Spleen (tissue), 11 donors: Measurements from ENCODE around the gene KDR. TPM values are rescaled to one million over a fixed set of nuclear protein-coding genes. Genes with fewer than 3 reads are reported as not detected.

Source experiments
- DNase-seq: peaks from one replicate; pipeline ENCODE4 v3.0.0-alpha.2; 2020
- H3K27ac ChIP-seq, 8 donors: fragments of 200-600 bp; sonication (generic) in 7 of 8; 1 replicate in 4 of 8; 2 replicates in 4 of 8; pipeline versions ENCODE4 v1.5.0 to v1.8.0; 2016 to 2021; ENCODE audit warnings: inconsistent platforms in 4 of 8, mild to moderate bottlenecking in 4 of 8, moderate library complexity in 1 of 8
- H3K27me3 ChIP-seq, 7 donors: fragments of 200-600 bp; sonication (generic) in 6 of 7; replicated peaks in 1 of 7; 1 replicate in 4 of 7; 2 replicates in 3 of 7; pipeline versions ENCODE4 v1.5.0 to v1.8.0; 2016 to 2021; ENCODE audit warnings: inconsistent platforms in 3 of 7, mild to moderate bottlenecking in 1 of 7
- H3K36me3 ChIP-seq, 6 donors: fragments of 200-600 bp; sonication (generic) in 5 of 6; 1 replicate in 4 of 6; 2 replicates in 2 of 6; pipeline versions ENCODE4 v1.5.0 to v1.8.0; 2016 to 2021; ENCODE audit warnings: inconsistent platforms in 2 of 6
- H3K4me1 ChIP-seq, 6 donors: fragments of 200-600 bp; sonication (generic) in 5 of 6; 1 replicate in 3 of 6; 2 replicates in 3 of 6; pipeline versions ENCODE4 v1.5.0 to v1.8.0; 2016 to 2021; ENCODE audit warnings: inconsistent platforms in 3 of 6
- H3K4me3 ChIP-seq, 8 donors: fragments of 200-600 bp; sonication (generic) in 7 of 8; 1 replicate in 4 of 8; 2 replicates in 4 of 8; pipeline versions ENCODE4 v1.5.0 to v1.8.0; 2016 to 2021; ENCODE audit warnings: inconsistent platforms in 4 of 8, mild to moderate bottlenecking in 4 of 8, moderate library complexity in 2 of 8
- H3K9me3 ChIP-seq, 8 donors: fragments of 200-600 bp; sonication (generic) in 7 of 8; 1 replicate in 4 of 8; 2 replicates in 4 of 8; pipeline versions ENCODE4 v1.5.0 to v1.8.0; 2016 to 2021; ENCODE audit warnings: inconsistent platforms in 4 of 8
- POLR2A ChIP-seq, 3 donors: fragments of 450-650 bp; IDR thresholded peaks; one replicate each; pipeline ENCODE4 v1.5.1; 2017; ENCODE audit warnings: antibody characterized with exemption in 3 of 3, mild to moderate bottlenecking in 1 of 3
- POLR2AphosphoS5 ChIP-seq, 3 donors: sonication (generic); formaldehyde crosslinking; IDR thresholded peaks; one replicate each; pipeline ENCODE4 v1.5.1; 2017; ENCODE audit warnings: antibody characterized with exemption in 3 of 3
- WGBS, 5 donors: extraction: QIAGEN DNeasy Blood & Tissue Kit in 3 of 5; methylation state at CpG; one replicate each; pipeline versions ENCODE4 v1.1.5 to v1.1.7; 2013 to 2018; 5-methylcytosine and 5-hydroxymethylcytosine counted together
- intact Hi-C: fragments of 100-400 bp; cut with DNase I; formaldehyde crosslinking; loops from one replicate; pipeline ENCODE4 v1.15.0; 2023; ENCODE audit warnings: low total_unique reads
- polyA plus RNA-seq, 3 donors: library from polyadenylated mRNA; stranded (reverse); fragments of 200-250 nt; gene quantifications; one replicate each; pipeline ENCODE4 v1.2.1, GENCODE V29; 2013
- total RNA-seq, 7 donors: library from RNA; depleted of rRNA in 3 of 7; stranded (reverse); fragments of >200 nt in 3 of 7; fragmentation: NEBNext Ultra II Directional in 4 of 7; extraction: Animal tissue kit (Norgen Biotek cat#: 25700) in 4 of 7; gene quantifications; one replicate each; pipeline versions ENCODE4 v1.1.0 to v1.2.1, GENCODE V29; 2016 to 2021
- TF ChIP-seq, protein P1 (sequence below), 11 experiments: fragments of 200-600 bp in 7 of 11; fragments of 450-650 bp in 4 of 11; sonication (generic) in 4 of 11; IDR thresholded peaks in 8 of 11; conservative IDR thresholded peaks in 3 of 11; 1 replicate in 7 of 11; 2 replicates in 4 of 11; pipeline versions ENCODE4 v1.4.0 to v1.8.0; 2016 to 2021; ENCODE audit warnings: antibody characterized with exemption in 11 of 11, inconsistent platforms in 4 of 11, mild to moderate bottlenecking in 1 of 11
- donor health status: healthy with polysubstance abuse.
- donor health status: DM: no; HTN: no; CAD: no; lungs with moderate emphysema.
- donor health status: DM: no; HTN: no; CAD: no.
- donor health status: Bipolar disorder and iron deficiency.
- donor health status: healthy.
- donor health status: DM: no; HTN: no; CAD: no.
- donor health status: DM: yes; HTN: yes; CAD: no.

KDR gene
- total and polyA plus RNA-seq, 10 donors = 1.2 to 25.0 (median 19.0) TPM

DNA sequence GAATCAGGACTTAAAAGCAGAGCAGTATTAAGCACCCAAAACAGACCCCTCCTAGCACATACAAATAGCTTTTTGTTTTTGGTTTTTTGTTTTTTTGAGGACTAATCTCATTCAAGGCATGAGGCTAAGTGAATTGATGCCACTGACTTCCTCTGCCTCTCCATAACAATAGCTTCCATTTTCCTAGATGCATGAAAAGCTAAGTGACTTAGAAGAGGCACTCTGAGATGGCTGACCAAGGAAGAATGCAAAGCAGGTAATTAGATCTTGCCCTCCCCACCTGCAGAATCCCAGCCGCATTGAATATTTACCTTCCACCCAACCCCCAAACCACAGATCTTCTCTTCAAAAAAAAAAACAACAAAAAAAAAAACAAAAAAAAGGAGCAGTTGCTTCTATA is 7.4 kb upstream of the KDR start:
- no peaks in the 10 kb centered on the region for H3K36me3 ChIP-seq
- no peak overlapping the region for H3K4me3 ChIP-seq
- TF ChIP-seq POLR2AphosphoS5 (IDR thresholded peaks at IDR 0.05) (no peak), POLR2A (IDR thresholded peaks at IDR 0.05) (no peak)
- TF ChIP-seq, protein P1, sequence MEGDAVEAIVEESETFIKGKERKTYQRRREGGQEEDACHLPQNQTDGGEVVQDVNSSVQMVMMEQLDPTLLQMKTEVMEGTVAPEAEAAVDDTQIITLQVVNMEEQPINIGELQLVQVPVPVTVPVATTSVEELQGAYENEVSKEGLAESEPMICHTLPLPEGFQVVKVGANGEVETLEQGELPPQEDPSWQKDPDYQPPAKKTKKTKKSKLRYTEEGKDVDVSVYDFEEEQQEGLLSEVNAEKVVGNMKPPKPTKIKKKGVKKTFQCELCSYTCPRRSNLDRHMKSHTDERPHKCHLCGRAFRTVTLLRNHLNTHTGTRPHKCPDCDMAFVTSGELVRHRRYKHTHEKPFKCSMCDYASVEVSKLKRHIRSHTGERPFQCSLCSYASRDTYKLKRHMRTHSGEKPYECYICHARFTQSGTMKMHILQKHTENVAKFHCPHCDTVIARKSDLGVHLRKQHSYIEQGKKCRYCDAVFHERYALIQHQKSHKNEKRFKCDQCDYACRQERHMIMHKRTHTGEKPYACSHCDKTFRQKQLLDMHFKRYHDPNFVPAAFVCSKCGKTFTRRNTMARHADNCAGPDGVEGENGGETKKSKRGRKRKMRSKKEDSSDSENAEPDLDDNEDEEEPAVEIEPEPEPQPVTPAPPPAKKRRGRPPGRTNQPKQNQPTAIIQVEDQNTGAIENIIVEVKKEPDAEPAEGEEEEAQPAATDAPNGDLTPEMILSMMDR (IDR thresholded peaks at IDR 0.05 in 8 of 11, conservative IDR thresholded peaks at IDR 0.05 in 3 of 11) = no peak
- peaks cover 0 to 9% (median 0%) of the 10 kb centered on the region in 7 donors for H3K27me3 ChIP-seq
- H3K27ac ChIP-seq = no peak overlapping the region
- no peaks in the 10 kb centered on the region for H3K4me1 ChIP-seq
- intact Hi-C loops = no loop called here
- no peak for DNase-seq
- WGBS, 5 donors = 83 to 100% (median 91%) methylated on average over 1 of the region's 1 CpG
- peaks cover 0 to 6% (median 0%) of the 10 kb centered on the region in 8 donors for H3K9me3 ChIP-seq

DNA sequence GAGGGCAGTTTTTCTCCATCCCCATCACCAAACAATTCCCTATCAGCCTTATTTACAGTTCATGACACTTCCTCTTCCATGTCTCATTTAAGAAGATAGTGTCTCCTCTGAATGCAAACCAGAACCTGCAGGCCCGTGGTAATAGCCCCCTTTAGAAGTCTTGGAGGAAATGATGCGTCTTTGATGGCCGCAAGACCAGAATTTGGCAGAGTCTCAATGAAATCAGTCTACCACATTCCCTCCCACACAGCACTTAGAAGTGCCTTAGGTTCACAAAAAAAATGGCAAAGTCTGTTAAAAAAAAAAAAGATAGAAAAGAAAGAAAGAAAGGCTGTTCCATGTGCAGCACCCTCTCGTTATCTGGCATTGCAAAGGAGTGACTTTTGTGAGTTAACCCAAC is 2.1 kb upstream of the KDR start:
- Histone ChIP-seq H3K4me1 (peaks cover 0 to 20% (median 11%) of the 10 kb centered on the region in 6 donors), H3K27me3 (peaks cover 0 to 60% (median 41%) of the 10 kb centered on the region in 7 donors), H3K4me3 (no peak overlapping the region), H3K9me3 (peaks cover 0 to 6% (median 0%) of the 10 kb centered on the region in 8 donors), H3K27ac (no peak overlapping the region), H3K36me3 (no peaks in the 10 kb centered on the region)
- intact Hi-C loops = no loop called here
- no peak for DNase-seq
- 50 to 69% (median 63%) methylated on average over 4 of the region's 4 CpGs for WGBS, 5 donors
- TF ChIP-seq POLR2AphosphoS5 (IDR thresholded peaks at IDR 0.05) (no peak), POLR2A (IDR thresholded peaks at IDR 0.05) (no peak)
- TF ChIP-seq, protein P1 (IDR thresholded peaks at IDR 0.05 in 8 of 11, conservative IDR thresholded peaks at IDR 0.05 in 3 of 11) = no peak

DNA sequence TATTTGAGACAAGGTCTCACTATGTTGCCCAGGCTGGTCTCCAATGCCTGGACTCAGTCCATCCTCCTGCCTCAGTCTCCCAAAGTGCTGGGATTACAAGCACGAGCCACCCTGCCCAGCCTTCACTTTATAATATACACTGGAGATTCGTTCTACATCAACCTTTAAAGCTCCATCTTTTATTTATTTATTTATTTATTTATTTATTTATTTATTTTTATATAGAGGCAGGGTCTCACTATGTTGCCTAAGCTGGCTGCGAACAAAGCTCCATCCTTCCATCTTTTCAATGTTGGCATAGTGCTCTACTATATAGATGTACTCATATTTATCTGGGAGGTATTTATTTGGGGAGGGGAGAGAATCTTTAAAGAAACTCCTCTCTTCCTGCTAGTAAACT is 1.7 kb upstream of the KDR start:
- WGBS, 5 donors = 83 to 93% (median 90%) methylated on average over 3 of the region's 3 CpGs

DNA sequence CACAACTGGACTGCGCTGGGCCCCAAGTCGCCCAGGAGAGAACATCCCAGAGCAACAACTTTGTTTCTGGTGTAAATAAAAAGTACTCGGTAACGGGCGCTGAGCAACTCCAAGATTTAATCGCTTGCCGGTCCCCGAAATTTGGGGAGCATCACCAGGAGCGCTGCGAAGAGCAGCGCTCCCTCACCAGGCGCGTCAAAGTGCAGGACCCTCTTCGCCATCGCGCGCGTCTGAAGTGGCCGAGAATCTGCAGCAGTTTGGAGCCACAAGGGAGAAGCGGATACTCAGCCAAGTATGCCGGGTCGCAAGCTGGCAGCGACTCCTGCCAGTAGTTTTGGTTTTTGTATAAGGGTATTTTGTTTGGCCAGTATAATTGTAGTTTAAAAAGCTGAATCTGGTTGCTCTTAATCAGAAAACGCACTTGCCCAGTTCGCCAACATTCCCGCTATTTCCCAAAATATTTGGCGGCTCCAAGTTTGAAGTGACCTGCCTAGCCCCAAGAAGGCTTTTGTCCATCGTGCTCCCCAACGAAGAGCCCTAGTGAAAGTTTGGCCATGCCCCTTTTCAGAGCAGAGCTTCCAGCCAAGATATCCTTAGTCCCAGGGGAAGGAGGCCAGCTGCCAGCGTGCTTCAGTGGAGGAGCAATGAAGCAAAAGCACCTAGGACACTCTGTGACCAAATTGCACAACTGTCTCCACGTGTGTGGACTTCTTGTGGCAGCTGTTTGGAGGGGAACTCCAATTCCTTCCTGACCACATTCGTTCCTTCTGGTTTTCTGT is 557 bp upstream of the KDR start:
- no peak overlapping the region for H3K27ac ChIP-seq
- WGBS, 5 donors = 4 to 7% (median 4%) methylated on average over 26 to 32 of the region's 32 CpGs
- no peaks in the 10 kb centered on the region for H3K36me3 ChIP-seq
- peaks cover 0 to 6% (median 0%) of the 10 kb centered on the region in 8 donors for H3K9me3 ChIP-seq
- intact Hi-C loops = no loop called here
- H3K4me1 ChIP-seq = peaks cover 0 to 20% (median 11%) of the 10 kb centered on the region in 6 donors
- peaks cover 0 to 60% (median 41%) of the 10 kb centered on the region in 7 donors for H3K27me3 ChIP-seq
- peak overlapping the region in 6 of 8 donors; percentile 11 to 59 (median 32) for H3K4me3 ChIP-seq
- no peak for DNase-seq
- TF ChIP-seq POLR2A (IDR thresholded peaks at IDR 0.05) = no peak
- no peak for TF ChIP-seq POLR2AphosphoS5 (IDR thresholded peaks at IDR 0.05)
- TF ChIP-seq, protein P1 (IDR thresholded peaks at IDR 0.05 in 8 of 11, conservative IDR thresholded peaks at IDR 0.05 in 3 of 11) = no peak

More for the DNA sequence above, 1.7 kb upstream of the KDR start:
- Histone ChIP-seq H3K27me3 (peaks cover 0 to 60% (median 41%) of the 10 kb centered on the region in 7 donors), H3K36me3 (no peaks in the 10 kb centered on the region), H3K27ac (no peak overlapping the region), H3K4me3 (no peak overlapping the region), H3K9me3 (peaks cover 0 to 6% (median 0%) of the 10 kb centered on the region in 8 donors), H3K4me1 (peaks cover 0 to 20% (median 11%) of the 10 kb centered on the region in 6 donors)
- TF ChIP-seq POLR2AphosphoS5 (IDR thresholded peaks at IDR 0.05) (no peak), POLR2A (IDR thresholded peaks at IDR 0.05) (no peak)
- TF ChIP-seq, protein P1 (IDR thresholded peaks at IDR 0.05 in 8 of 11, conservative IDR thresholded peaks at IDR 0.05 in 3 of 11) = no peak
- no peak for DNase-seq
- intact Hi-C loops = no loop called here
